ENCODE results near the gene GNAI3. TPM values are rescaled to one million over a fixed set of nuclear protein-coding genes. Genes with fewer than 3 reads are reported as not detected.

The GNAI3 gene
- total RNA-seq, 1 donor from 2014 or later, result 18.7 TPM

DNA sequence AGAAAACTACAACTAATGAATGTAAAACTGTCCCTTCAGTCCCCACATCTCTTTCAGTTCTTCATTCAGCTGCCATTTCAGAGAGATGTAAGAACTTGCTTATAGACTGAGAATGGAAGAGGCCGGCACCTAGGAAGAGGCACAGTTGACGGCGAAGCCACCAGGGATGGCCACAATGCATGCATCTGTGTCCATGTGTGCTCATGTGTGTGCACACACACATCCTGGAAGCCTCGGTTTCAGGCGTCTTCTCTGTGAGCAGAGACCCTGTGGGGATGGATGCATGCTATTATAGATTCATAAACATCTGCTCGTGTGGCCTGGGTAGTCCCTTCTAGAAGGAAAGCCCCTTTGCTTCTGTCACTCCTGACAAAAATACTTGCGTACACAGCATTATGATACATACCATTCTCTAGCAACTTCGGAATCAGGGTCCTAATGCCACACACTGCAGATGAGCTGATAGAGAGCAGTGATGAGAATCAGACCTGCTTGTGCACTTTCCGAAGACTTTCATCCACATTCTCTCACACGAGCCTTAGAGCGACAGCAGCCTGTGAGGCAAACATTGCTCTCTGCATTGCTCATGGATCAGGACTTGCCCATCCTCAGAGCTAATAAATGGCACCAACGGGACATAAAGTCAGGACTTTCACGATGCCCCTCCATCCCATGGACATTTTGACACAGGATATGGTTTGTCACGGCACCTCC, 21.2 kb upstream of the GNAI3 start:
- no peak for DNase-seq (ENCODE audit: low read depth, low spot score)

DNA sequence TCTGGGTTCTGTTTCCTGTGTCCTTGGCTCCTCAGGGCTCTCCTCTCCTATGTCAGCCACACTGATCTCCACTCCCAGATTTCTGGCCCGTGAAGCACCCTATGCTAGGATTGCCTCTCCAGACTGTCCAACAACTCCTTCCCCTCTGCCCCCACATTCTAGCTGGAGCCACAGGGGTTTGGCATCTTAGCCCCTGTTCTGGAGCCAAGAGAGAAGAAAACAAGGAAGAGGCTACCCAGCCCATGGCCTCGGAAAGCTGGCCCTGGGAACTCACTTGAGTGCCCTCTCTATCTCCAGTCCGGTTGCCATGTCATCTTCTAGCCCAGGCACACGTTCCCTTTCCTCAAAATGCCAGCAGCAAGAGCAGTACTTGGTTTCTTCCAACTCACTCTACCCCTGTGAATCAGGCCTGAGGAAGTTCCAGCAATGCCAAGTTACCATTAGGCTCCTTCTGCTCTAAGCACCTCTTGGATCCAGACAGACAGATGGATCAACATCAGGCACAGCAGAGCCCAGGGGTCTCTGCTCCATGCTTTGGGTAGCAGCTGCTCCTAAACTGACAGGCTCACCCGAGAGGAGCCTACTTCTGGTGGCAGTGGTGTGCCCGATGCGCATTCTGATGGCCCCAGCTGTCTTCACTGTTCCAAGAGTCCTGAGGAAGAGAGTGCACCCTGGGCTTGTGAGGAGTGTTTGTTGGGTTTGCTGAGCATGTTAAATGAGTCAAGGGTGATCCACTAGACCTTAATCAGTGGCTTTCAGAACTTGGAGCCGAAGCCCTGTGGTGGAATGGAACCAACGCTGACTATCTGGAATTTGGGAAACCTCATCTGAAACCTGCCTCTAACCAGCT, 20.3 kb upstream of the GNAI3 start:
- no peak for DNase-seq (ENCODE audit: low read depth, low spot score)

DNA sequence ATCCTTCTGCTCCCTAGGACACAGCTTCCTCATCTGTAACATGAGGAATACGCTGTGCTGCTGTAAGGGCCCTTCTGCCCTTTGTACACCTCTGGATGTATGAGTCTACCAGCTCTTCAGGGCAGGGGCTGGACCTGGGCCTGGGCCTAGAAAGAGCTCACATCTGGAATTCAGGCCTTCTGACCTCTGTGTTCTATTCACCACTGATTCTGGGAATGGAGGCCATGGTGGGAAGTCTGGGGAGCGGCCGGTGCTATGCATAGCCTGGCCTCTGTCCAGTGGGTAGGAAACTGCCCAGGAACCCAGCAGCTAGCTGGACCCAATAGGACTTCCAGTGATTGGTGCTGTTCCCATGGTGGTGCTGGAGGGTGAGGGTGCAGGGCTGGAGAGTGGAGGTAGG, 19.7 kb upstream of the GNAI3 start:
- DNase-seq (ENCODE audit: low read depth, low spot score), result no peak

DNA sequence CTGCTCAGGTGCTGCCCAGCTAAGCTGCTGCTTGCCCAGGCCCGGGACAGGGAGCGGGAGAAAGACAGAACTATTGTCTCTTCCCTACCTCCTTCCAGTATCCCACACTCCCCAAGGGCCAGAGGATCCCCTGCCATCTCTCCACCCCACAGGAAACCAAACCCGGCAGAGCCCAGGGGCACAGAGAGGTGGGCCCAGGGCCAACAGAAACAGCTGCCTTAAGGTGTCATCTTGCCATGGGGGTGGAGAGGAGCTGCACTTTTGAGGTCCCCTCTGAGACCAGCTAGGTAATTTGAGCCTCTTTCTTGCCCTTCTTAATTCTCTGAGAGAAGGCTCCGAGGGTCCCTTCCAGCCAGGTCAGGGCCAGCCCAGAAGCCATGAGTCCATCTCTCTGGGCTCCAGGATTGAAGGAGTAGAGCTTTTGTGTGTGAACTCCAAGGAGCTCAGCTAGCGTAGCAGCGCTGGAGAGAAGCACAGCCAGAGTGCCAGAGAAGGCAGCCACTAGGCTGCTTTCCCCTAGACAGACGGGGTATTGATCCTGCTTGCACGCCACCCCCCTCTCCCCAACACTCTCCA, 18.4 kb upstream of the GNAI3 start:
- no peak for DNase-seq (ENCODE audit: low read depth, low spot score)

DNA sequence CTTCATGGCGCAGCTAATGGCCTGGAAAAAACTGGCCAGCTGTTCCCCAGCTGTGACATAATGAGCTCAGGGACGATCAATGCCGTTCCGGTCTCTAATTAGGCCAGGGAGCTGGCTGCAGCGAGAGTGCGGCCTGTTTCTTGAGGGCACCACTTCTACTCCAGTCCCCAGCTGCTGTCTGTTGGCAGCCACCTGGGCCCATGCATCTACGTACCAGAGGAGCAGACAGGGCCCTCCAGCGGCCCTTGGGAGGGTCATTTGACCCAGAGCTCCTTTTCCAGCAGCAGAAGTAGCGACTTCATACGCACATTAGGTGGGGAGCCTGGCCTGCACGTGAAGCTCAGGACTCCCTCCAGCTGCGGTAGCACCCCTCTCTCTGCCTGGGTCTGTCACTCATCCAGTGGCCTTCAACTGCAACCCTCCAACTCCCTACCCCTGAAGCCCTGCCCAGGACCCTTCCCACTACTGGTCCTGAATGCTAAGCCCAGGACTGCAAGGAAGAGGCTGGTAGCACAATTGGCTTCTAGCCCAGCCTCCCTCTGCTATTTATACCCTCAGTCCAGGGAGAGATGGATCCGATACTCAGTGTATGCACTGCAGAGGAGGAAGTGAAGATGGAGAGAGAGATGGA, 17.8 kb upstream of the GNAI3 start:
- DNase-seq (ENCODE audit: low read depth, low spot score), result no peak

DNA sequence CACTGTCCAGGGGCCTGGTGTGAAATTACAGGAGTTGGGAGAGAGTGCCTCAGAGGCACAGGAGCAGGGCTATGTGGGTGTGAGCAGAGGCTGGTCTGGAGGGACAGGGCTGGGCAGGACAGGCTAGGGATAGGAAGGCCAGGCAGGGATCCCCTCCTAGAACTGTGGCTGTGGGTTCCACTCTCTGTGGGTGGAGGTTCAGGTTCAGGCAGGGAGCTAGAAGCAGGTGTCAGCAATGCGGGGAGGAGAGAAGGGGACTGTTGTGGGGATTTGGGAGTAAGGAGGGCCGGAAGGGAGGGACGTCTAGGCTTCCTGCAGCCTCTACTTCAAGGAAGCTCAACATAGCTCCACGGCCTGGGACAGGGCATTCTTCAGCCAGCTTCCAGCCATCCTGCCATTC, 17.0 kb upstream of the GNAI3 start:
- no peak for DNase-seq (ENCODE audit: low read depth, low spot score)

DNA sequence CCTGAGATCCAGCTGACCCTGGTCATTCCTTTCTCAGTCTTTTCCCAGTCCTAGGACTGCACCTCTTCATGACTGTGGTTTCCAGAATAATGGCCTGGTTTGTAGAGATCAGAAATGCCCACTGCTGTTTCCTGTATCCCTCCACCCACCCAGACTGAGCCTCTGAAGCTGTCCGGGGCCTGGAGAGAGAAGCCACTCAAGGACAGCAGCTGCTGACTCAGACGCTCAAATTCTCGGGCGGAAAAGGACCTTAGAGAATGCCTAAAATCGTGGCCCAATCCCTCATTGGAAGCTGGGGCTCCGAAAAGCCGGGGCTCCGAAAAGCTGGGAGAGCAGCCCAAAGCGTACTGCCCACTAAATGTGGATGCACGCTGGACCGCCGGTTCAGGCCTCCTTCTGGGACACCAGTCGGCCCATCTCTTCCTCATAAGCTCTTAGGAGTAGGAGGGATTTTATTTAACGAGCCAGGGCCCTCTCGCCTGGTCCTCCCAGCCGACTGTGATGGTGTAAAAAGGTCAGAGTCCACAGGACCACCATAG, 16.5 kb upstream of the GNAI3 start:
- DNase-seq (ENCODE audit: low read depth, low spot score), result no peak

DNA sequence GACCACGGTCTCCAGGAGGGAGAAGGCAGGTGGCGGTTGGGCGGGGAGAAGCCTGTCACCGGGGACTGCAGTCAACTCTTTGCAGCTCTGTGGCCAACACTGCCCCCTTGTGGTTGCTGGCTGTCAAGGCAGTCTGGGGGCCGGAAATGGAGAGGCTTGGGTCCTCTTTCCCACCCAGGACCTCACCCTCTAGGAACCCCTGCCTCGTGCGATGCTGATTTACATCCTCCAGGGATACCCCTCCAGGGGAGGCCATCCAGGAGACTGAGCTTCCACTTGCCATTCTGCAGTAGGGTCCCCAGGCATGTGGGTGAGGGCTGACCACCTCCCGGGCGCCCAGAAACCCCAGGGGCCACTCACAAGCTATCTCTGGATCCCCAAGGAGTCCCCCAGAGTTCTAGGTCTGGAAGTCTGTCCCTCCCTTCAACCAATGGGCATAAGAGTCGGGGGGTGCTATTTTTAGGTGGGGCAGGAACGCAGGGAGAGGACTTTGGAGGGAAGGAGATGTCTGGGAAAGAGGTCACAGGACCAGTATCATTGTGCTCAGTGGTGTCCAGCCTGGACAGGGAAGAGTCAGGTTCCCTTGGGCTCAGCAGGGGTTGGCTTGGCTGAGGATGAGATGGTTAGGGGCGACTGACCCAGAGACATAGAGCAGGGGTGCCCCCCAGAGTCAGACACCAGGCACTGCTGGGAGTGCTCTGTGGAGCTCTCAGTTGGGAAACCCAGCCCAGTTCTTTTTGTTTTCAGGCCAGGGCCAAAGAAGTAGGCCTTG, 15.9 kb upstream of the GNAI3 start:
- peak; percentile 36 for DNase-seq (ENCODE audit: low read depth, low spot score)

DNA sequence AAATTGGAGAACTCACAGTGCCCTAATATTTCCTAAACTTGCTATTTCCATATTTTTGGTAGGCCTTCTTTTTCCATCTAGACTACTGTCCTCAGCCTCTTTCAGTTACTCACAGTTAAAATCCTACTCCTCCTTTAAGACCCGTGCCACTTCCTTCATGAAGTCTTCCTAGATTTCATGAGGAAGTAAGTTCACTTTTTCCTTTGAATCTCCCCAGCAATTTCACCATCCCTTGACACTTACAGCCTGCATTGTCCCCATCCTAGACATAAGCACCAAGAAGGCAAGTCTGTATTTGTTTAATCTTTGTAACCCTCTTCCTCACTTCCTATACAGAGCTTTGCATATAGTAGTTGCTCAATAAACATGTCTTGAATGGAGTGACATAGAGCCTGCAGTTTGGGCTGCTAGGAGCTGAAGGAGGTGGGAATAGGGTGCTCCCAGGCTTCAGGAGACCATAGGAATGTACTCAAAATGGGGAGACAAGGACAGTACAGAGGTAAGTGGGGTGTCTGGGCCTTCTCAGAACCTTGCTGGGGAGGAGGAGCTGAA, 14.0 kb upstream of the GNAI3 start:
- DNase-seq (ENCODE audit: low read depth, low spot score), result no peak

DNA sequence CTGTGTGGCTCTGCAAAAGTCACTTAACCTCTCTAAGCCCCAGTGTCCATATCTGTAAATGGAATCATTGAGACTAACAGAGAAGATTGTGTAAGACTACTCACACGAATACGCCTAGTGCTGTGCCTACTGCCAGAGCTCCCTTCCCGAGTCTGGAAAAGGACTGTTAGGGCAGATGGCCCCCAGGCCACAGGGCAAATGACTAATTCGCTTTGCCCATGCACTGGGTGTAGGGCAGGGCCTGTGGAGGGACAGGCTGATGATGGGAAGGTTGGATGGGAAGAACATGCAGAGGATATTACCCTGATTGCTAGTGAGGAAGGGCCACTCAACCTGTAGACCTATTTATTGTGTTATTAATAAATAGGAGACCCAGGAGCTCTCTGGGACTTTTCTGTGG, 12.9 kb upstream of the GNAI3 start:
- no peak for DNase-seq (ENCODE audit: low read depth, low spot score)

DNA sequence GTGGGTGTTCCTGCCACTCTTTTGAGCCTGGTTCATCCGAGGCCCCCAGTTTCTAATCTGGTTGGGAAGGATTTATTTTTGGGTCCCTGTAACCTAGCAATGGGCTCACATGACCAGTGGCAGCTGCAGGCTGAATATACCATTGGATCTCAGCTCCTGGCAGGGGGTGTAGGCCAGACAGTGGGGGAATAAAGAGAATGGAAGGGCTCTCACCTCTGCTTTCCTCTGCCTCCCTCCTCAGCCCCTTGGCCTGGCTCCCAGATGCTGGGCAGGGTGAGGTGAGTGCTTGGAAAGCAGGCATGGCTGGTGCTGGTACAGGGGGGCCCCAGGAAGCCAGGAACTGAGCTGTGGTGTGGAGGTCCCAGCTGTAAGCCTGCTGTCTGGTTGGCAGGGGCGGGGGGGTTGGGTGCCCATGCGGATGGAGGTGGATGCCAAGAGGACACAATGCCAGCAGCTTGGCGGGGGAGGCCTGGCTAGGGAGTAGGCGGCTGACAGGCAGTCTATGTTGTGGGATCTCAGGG, 12.4 kb upstream of the GNAI3 start:
- DNase-seq (ENCODE audit: low read depth, low spot score), result no peak

DNA sequence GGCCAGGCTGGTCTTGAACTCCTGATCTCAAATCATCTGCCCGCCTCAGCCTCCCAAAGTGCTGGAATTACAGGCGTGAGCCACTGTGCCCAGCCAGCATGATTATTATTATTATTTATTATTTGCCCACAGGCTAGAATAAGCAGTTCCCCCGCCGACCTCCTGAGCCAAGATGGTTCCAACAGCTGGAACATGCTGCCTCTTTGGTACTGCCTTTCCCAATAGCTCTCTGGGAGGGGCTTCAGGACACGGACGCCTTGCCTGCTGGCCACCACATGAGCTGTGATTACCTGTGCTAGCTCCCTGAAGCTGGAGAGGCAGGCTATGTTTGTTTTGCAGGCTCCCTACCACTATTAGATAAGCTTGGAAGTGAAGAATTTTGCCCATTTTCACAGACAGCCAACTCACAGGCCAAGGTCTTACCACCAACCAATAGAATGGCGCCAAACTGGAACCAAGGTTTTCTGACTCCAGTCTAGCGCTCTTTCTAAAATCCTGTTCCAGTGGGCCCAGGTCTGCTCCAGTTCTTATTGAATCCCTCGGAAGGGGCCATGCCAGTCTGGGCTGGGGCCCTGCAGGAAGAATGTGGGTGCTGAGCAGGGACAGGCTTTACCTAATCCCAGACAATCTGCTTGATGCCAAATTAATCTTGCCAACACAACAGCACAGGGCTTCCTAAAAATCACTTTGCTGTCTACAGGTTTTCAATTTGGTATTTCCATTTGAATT, 10.8 kb upstream of the GNAI3 start:
- no peak for DNase-seq (ENCODE audit: low read depth, low spot score)

DNA sequence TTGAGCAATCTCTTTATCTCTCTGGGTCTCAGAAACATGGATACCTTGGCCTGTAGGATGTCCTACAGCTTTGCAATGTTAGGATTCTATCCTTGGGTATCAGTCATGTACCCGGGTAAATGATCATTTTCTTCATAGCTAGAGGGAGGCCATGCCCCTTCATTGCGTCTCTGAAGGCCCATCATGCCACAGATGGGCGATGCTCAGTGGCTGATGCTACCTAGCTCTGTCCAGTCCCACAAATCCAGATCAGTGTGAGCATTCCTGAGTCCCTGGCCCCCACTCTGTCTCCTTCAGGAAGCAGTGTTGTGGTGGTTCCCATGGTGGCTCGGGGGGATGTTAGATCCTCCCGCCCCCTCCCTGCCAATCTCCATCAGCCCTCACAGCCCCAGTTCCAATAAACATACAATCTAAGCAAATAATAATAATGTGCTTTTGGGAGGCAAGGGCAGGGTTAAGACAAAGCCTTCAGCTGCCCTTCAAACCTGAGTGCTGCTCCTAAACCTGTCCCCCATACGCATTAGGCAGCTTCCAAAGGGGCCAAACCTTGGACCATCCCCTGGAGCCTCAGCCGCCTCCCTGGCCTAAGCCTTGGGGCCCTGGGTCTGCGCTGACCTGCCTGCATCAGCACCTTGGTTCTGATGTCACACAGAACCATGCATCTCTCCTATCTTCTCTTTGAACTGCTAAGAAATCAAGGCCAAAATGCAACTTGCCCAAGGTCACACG, 9.4 kb upstream of the GNAI3 start:
- DNase-seq (ENCODE audit: low read depth, low spot score), result no peak

DNA sequence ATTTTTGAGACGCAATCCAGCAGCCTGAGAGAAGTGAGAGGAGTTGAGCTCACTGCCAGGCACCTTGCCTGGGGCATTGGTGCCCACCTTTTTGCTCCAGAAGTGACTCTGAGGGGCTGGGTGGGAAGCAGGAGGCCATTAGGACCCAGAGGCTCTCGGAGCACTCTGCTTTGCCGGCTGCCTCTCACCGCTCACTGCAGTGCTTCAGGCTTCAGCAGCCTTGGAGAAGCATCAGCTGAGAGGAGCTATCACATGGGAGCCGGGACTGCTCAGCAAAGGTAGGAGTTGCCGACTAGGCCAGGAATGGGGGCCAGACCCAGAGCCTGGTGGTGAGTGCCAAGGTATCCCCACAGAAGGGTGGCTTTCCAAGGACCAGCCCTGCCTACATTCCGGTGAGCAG, 8.7 kb upstream of the GNAI3 start, which contains the start of gene GPR61:
TSS of gene GPR61 (plus strand) at position 197 of the 400 bp plus-strand sequence. CDS start 3,151 bp downstream, outside the sequence.
- no peak for DNase-seq (ENCODE audit: low read depth, low spot score)

DNA sequence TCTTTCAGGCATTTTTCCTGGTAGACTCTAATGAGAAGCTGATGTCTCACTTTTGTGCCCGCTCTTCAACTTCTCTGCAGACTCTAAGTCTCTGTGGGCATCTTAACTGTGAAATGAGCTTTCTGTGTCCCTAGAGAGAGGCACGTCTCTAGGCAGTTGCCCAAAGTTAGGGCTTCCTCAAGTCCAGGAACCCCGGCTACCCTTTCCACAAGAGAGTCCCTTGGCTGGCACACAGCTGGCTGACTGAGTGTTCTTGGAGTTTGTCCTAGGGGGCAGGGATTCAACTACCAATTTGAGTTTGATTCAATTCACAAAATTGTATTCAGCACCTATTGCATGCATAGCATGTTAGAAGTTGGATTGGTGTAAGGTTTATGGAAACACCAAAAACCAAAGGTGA, 7.3 kb upstream of the GNAI3 start:
- no peak for DNase-seq (ENCODE audit: low read depth, low spot score)

DNA sequence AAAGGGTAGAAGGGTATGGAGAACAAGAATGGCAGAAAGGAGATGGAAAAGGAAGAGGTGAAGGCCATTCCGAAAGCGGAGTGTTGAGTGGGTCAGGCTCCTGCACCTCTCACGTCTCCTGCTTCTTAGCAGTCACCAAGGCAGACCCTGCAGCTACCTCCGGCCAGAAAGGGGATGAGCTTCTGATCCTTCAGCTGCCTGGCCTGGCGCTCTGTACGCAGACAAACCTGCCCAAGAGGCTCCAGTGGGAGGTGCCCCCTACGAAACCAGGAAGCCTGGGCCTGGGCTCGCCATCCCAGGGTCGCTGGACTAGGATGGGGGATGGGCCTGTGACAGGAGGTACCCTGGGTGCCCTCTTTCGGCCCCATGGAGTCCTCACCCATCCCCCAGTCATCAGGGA, 5.8 kb upstream of the GNAI3 start:
- no peak for DNase-seq (ENCODE audit: low read depth, low spot score)

DNA sequence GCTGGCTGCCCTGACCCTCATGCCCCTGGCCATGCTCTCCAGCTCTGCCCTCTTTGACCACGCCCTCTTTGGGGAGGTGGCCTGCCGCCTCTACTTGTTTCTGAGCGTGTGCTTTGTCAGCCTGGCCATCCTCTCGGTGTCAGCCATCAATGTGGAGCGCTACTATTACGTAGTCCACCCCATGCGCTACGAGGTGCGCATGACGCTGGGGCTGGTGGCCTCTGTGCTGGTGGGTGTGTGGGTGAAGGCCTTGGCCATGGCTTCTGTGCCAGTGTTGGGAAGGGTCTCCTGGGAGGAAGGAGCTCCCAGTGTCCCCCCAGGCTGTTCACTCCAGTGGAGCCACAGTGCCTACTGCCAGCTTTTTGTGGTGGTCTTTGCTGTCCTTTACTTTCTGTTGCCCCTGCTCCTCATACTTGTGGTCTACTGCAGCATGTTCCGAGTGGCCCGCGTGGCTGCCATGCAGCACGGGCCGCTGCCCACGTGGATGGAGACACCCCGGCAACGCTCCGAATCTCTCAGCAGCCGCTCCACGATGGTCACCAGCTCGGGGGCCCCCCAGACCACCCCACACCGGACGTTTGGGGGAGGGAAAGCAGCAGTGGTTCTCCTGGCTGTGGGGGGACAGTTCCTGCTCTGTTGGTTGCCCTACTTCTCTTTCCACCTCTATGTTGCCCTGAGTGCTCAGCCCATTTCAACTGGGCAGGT, 5.0 kb upstream of the GNAI3 start:
- no peak for DNase-seq (ENCODE audit: low read depth, low spot score)

DNA sequence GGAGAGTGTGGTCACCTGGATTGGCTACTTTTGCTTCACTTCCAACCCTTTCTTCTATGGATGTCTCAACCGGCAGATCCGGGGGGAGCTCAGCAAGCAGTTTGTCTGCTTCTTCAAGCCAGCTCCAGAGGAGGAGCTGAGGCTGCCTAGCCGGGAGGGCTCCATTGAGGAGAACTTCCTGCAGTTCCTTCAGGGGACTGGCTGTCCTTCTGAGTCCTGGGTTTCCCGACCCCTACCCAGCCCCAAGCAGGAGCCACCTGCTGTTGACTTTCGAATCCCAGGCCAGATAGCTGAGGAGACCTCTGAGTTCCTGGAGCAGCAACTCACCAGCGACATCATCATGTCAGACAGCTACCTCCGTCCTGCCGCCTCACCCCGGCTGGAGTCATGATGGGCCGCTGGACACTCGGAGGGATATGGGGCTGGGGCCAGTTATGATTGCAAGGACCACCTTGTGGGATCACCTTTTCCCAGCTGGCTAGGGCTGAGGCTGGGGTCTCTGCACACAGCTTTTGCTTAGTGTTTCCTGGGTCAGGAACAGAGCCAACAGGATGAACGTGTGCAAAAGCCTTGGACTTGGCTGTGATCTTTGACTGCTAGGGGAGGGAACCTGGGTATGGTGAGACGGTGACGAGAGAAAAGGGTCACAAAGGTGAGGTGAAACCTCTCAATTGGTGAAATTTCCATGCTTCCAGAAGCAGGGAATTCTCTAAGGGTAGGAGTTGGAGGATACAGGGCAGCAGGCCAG, 4.3 kb upstream of the GNAI3 start:
- DNase-seq (ENCODE audit: low read depth, low spot score), result no peak
